8988T (cell line): Measurements from ENCODE around the gene DIS3L2.

Experiments
- DNase-seq: peaks from one replicate; pipeline ENCODE4 v3.0.0; 2011

DIS3L2 gene

GRCh38 chr2:232200195-232200594 is 238.7 kb downstream of the DIS3L2 start:
- no peak for DNase-seq

GRCh38 chr2:232203166-232203891 is 241.8 kb downstream of the DIS3L2 start:
- no peak for DNase-seq

- no peak for DNase-seq
These were observed 242.4 kb downstream of the DIS3L2 start for GRCh38 chr2:232203936-232204335.

DNA sequence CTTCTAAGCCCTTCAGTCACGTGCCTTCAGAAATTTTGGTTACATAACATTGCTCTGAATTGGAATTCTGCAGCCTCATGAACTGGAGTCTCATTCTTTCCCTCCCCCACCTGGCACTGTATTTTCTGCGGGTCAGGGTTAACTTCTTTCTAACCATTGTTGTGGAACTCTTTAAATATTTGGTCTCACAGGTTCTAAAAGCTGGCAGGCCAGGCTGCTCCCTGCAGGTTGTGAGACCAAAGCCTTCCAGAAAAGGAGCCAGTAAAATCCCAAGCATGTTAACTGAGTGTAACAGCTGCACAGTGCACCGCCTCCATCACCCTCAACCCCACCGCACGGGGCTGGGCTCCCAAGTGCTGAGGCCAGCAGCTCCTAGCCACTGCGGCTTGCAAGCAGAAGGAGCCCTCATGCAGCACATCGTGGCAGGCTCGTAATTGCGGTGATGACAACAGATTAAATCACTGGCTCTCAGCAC is 243.0 kb downstream of the DIS3L2 start:
- no peak for DNase-seq

- DNase-seq = no peak
These were observed 245.7 kb downstream of the DIS3L2 start for GRCh38 chr2:232207174-232207573.

- DNase-seq = no peak
These were observed 248.8 kb downstream of the DIS3L2 start for GRCh38 chr2:232210306-232210705.

GRCh38 chr2:232211743-232212686 is 250.5 kb downstream of the DIS3L2 start:
- DNase-seq = no peak

GRCh38 chr2:232213176-232213575 is 251.7 kb downstream of the DIS3L2 start:
- DNase-seq = no peak

- DNase-seq = no peak
These were observed 252.5 kb downstream of the DIS3L2 start for GRCh38 chr2:232214053-232214452.

GRCh38 chr2:232216028-232216427 is 254.5 kb downstream of the DIS3L2 start:
- no peak for DNase-seq

DNA sequence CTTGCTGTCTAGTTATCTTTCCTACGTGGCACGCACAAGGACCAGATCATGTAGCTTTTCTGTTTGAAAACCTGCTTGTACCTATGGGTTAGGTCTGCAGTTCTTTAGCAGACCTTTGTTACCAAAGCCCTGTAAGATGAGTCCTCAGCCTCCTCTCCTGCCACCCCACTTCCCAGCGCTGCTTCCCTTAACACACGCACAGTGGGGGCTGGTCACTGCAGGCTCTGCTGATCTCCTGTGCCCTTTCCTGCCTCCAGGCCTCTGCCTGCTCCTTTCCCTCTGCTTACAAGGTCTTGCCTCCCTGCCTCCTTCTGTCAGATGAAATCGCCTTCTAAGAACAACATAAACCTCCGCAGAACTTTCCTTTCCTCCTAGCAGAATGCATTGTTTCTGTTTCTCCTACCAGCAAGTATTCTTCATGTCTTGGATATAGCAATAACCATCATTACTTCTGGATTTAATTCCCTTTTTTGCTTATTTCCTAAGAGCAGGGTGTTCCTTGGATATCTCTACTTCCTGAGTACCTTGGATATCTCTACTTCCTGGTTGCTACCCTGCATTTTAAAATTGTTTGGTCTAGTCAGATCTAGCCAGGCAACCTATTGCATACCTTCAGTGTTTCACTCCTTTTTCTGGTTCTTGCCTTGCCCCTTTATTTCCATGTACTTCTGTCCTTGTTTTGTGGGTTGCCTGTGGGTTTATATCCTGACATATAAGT is 257.4 kb downstream of the DIS3L2 start:
- DNase-seq = no peak

DNA sequence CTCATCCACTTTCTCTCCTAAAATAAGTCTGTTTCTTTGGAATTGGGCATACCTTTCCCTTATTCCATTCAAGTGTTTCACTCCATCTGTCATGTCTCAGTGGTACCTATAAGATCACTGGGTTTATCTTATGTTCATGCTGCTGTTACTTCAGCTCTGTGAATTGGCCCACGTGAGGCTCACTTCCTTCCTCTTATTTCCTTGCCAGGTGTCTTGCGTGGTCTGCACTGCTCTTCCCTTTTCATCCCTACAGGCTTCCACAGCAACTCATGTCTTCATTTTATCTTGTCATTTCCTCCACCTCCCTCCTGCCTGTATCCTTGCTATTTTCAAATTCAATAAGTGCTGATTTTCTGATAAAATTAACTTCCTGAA is 258.0 kb downstream of the DIS3L2 start:
- DNase-seq = no peak

- no peak for DNase-seq
These were observed 258.4 kb downstream of the DIS3L2 start for GRCh38 chr2:232219932-232220331.

- no peak for DNase-seq
These were observed 263.9 kb downstream of the DIS3L2 start for GRCh38 chr2:232225429-232225828.

DNA sequence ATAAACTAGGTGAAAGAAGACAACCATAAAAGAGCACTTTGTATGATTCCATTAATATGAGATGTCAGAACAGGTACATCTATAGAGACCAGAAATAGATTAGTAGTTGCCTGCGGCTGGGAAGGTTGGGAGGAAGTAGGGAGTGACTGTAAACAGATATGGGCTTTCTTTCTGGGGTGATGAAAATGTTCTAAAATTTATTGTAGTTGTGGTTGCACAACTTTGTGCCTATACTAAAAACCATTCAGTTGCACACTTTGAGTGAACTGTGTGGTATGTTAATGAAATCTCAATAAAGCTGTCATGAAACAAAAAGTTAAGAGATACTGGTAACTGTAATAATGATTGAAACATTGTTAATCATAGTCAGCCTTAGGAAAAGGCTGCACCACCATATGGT is 264.4 kb downstream of the DIS3L2 start:
- DNase-seq = no peak

GRCh38 chr2:232228332-232228731 is 266.8 kb downstream of the DIS3L2 start:
- DNase-seq = no peak

- DNase-seq = no peak
These were observed 267.7 kb downstream of the DIS3L2 start for GRCh38 chr2:232228971-232229894.

GRCh38 chr2:232229911-232230310 is 268.4 kb downstream of the DIS3L2 start:
- DNase-seq = no peak

DNA sequence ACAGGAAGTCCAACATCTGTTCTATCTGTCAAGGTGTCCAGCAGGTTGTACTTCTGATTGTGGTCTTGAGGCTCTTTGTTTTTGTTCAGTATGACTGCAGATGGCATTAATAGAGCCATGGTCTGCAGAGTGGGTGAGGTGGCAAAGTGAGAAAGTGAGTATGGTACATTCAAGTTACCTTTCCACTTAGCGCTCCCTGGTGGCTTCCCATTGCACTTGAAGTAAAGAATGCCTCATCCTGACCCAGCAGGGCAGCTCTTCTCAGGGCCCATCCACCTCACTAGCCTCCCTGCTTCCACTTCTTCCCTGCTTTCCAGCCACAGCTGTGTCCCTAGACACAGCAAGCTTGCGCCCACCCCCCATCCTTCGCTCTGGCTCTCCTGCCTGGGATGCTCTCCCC is 269.0 kb downstream of the DIS3L2 start:
- peak; percentile 22 for DNase-seq

DNA sequence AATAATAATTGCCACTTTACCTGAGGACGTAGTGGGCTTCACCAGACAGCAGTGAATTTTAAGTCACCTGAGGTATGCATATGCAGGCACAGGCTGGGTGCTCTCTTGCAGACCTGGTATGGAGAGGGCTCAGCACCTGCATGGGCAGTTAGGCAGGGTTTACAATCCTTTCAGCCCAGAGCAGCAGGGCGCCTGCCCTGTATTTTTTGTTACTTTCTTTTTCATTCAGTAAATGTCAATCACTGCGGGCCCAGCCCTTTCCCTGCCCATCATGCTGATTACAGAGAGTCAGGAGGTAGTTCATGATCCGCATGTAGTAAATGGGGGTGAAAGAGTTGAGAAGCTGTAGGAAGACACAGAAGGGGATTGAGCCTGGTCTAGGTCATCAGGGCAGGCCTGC is 270.0 kb downstream of the DIS3L2 start:
- DNase-seq = no peak

DNA sequence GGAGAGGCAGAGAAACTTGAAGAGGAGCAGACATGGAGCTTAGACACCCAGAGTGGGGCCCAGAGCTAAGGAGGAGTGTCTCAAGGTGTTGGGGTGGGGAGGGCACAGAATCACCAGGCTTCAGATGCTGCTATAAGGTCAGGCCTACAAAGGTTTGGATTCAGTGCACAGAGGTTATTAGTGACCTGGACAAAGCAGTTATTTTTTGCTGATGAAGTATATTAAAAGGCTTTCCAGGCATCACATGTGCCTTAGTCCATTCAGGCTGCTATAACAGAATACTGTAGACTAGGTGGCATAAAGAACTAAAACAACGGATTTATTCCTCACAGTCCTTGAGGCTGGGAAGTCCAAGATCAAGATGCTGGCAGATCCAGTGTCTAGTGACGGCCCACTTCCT is 271.4 kb downstream of the DIS3L2 start:
- DNase-seq = no peak

- DNase-seq = no peak
These were observed 273.6 kb downstream of the DIS3L2 start for GRCh38 chr2:232234922-232235615.
